B cell (primary cell): ENCODE measurements around the gene MAP3K19. TPM values are rescaled to one million over a fixed set of nuclear protein-coding genes. Genes with fewer than 3 reads are reported as not detected.

Source experiments
- ATAC-seq: fragments of 200-7000 bp; cut with Tn5 transposase; one replicate; pipeline ENCODE4 v1.10.0; 2021; ENCODE audit warnings: low read depth, mild to moderate bottlenecking, moderate number of reproducible peaks, moderate library complexity
- CTCF ChIA-PET: fragments of 350-600 bp; sonication (Branson Sonifier 250); formaldehyde crosslinking; loops from one replicate; lab custom pipeline; 2021; ENCODE audit warnings: antibody characterized with exemption, inconsistent platforms; lab: Charles Lee
- POLR2A ChIA-PET: fragments of 350-600 bp; sonication (Branson Sonifier 250); formaldehyde crosslinking; loops from one replicate; lab custom pipeline; 2021; ENCODE audit warnings: antibody characterized with exemption; lab: Charles Lee
- DNase-seq: peaks from one replicate; pipeline ENCODE4 v3.0.0; 2013
- H2AFZ ChIP-seq: 2 replicates; pipeline ENCODE4 v1.6.1; 2012; ENCODE audit warnings: mild to moderate bottlenecking, low read depth, low read length; ENCODE audit not compliant: insufficient read depth, poor library complexity, severe bottlenecking
- H3K27ac ChIP-seq, 2 donors: 1 replicate in 1 of 2; 2 replicates in 1 of 2; pipeline ENCODE4 v1.5.1; 2012 to 2013; ENCODE audit warnings: low read length in 2 of 2, mild to moderate bottlenecking in 2 of 2, moderate library complexity in 1 of 2
- H3K27me3 ChIP-seq, 4 experiments: fragments of 200-600 bp in 1 of 4; sonication (generic) in 1 of 4; replicated peaks in 1 of 4; 1 replicate in 2 of 4; 2 replicates in 2 of 4; pipeline versions ENCODE4 v1.6.1 to v1.7.0; 2013 to 2016; ENCODE audit warnings: low read length in 3 of 4, mild to moderate bottlenecking in 2 of 4, mixed read lengths in 1 of 4, moderate library complexity in 1 of 4; ENCODE audit not compliant: insufficient read depth in 4 of 4, control insufficient read depth in 3 of 4; ENCODE audit errors: control extremely low read depth in 1 of 4
- H3K36me3 ChIP-seq, 2 experiments: replicated peaks in 1 of 2; 1 replicate in 1 of 2; 2 replicates in 1 of 2; pipeline versions ENCODE4 v1.6.1 to v1.7.1; 2013; ENCODE audit warnings: low read length in 1 of 2; ENCODE audit not compliant: insufficient read depth in 2 of 2, control insufficient read depth in 1 of 2; ENCODE audit errors: control extremely low read depth in 1 of 2, extremely low read depth in 1 of 2
- H3K4me1 ChIP-seq, 2 donors: fragments of 200-600 bp in 1 of 2; sonication (generic) in 1 of 2; 1 replicate in 1 of 2; 2 replicates in 1 of 2; pipeline versions ENCODE4 v1.5.1 to v1.6.1; 2013 to 2017; ENCODE audit warnings: low read length in 2 of 2; ENCODE audit not compliant: control insufficient read depth in 2 of 2, insufficient read depth in 2 of 2
- H3K4me2 ChIP-seq: replicated peaks from 2 replicates; pipeline ENCODE3; 2012; ENCODE audit warnings: mild to moderate bottlenecking, low read depth, low read length; ENCODE audit not compliant: poor library complexity, severe bottlenecking
- H3K4me3 ChIP-seq, 5 experiments: fragments of 200-600 bp in 1 of 5; sonication (generic) in 1 of 5; 1 replicate in 3 of 5; 2 replicates in 2 of 5; pipeline versions ENCODE4 v1.5.1 to v1.7.0; 2011 to 2016; ENCODE audit warnings: low read length in 4 of 5, mild to moderate bottlenecking in 4 of 5, low read depth in 2 of 5, control low read depth in 1 of 5, moderate library complexity in 1 of 5; ENCODE audit not compliant: insufficient read depth in 1 of 5; ENCODE audit errors: control extremely low read depth in 1 of 5, extremely low read depth in 1 of 5
- H3K79me2 ChIP-seq: fragments of 200-600 bp; sonication (generic); one replicate; pipeline ENCODE4 v1.6.0; 2016; ENCODE audit warnings: low read length; ENCODE audit not compliant: control insufficient read depth, insufficient read depth
- H3K9ac ChIP-seq: fragments of 200-600 bp; sonication (generic); 2 replicates; pipeline ENCODE4 v1.6.1; 2017; ENCODE audit warnings: mild to moderate bottlenecking, low read length, moderate library complexity
- H3K9me3 ChIP-seq, 3 donors: one replicate each; pipeline versions ENCODE4 v1.6.1 to v1.7.1; 2013; ENCODE audit warnings: low read length in 2 of 3; ENCODE audit not compliant: control insufficient read depth in 2 of 3, insufficient read depth in 1 of 3; ENCODE audit errors: control extremely low read depth in 1 of 3
- H4K20me1 ChIP-seq: 2 replicates; pipeline ENCODE4 v1.6.0; 2012; ENCODE audit warnings: mild to moderate bottlenecking, low read length; ENCODE audit not compliant: insufficient read depth, control insufficient read depth, poor library complexity, severe bottlenecking
- H3K27ac Mint-ChIP-seq: one replicate; pipeline ENCODE4 v1.8.0; 2021; ENCODE audit warnings: mixed read lengths
- H3K27me3 Mint-ChIP-seq: one replicate; pipeline ENCODE4 v1.8.0; 2021; ENCODE audit warnings: mixed read lengths
- H3K4me1 Mint-ChIP-seq: one replicate; pipeline ENCODE4 v1.8.0; 2021; ENCODE audit warnings: mixed read lengths
- H3K4me3 Mint-ChIP-seq: one replicate; pipeline ENCODE4 v1.8.0; 2021; ENCODE audit warnings: mixed read lengths
- H3K9me3 Mint-ChIP-seq: one replicate; pipeline ENCODE4 v1.8.0; 2022; ENCODE audit warnings: mixed read lengths; ENCODE audit not compliant: insufficient read depth
- EZH2 ChIP-seq: IDR thresholded peaks from 2 replicates; pipeline ENCODE4 v1.6.1; 2012; ENCODE audit warnings: borderline replicate concordance, low read depth, mild to moderate bottlenecking, moderate library complexity, low read length; ENCODE audit not compliant: insufficient read depth, poor library complexity, severe bottlenecking
- WGBS: methylation state at CpG from one replicate; pipeline ENCODE4 v1.1.5; 2013; ENCODE audit warnings: missing lambda C conversion rate; ENCODE audit not compliant: insufficient coverage; 5-methylcytosine and 5-hydroxymethylcytosine counted together
- intact Hi-C: fragments of 100-400 bp; cut with micrococcal nuclease; formaldehyde crosslinking; loops from one replicate; pipeline ENCODE4 v1.10.0; 2022
- polyA plus RNA-seq: library from polyadenylated mRNA; depleted of rRNA; stranded (reverse); fragments of >200 nt; gene quantifications from 2 replicates; pipeline ENCODE4 v1.2.3, GENCODE V29; 2012
- total RNA-seq, 2 donors: library from RNA; stranded (reverse); fragments of 120-200 nt in 1 of 2; gene quantifications; 1 replicate in 1 of 2; 2 replicates in 1 of 2; pipeline versions ENCODE4 v1.2.3 to v1.2.4, GENCODE V29; 2013 to 2022
- TF ChIP-seq, protein P1 (sequence below): fragments of 200-600 bp; IDR thresholded peaks from one replicate; pipeline ENCODE4 v1.8.0; 2022; ENCODE audit warnings: antibody characterized with exemption, mild to moderate bottlenecking

MAP3K19 gene
- total and polyA plus RNA-seq, 2 donors (not counting 1 experiment from before 2014, with no cell fraction given), result 0.46 TPM; not detected in 1

DNA sequence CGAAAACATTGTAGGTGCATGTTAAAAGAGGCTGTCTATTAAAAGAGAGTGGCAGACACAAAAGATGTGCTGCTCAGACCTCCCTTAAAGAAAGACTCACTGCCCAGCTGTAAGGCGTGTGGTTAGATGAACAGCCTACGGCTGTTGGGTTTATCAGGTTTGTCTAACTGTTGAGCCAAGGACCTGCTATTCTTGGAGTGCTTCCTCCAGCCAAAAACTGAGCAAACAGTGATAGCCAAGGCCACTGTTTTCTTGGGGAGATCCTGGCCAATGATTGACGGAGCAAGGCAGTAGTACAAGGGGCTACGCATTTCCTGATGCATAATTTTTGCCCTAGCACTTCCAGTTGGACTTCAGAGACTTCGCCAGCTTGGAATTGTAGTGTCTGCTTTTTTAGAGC, 3.4 kb upstream of the MAP3K19 start:
- H3K4me3 ChIP-seq, result no peak overlapping the region
- peaks cover 33% of the 10 kb centered on the region for H3K79me2 ChIP-seq
- peak overlapping the region; percentile 18 for H2AFZ ChIP-seq
- H3K4me2 ChIP-seq, result no peak overlapping the region
- no peaks in the 10 kb centered on the region for H3K27me3 Mint-ChIP-seq
- DNase-seq (no peak), ATAC-seq (no peak)
- H3K4me1 Mint-ChIP-seq, result peaks cover 30% of the 10 kb centered on the region
- H4K20me1 ChIP-seq, result no peaks in the 10 kb centered on the region
- peak overlapping the region; percentile 20 for H3K27ac Mint-ChIP-seq
- no peak overlapping the region for H3K9ac ChIP-seq
- no peaks in the 10 kb centered on the region for H3K9me3 ChIP-seq
- ChIA-PET CTCF (interaction anchor here (1.1 kb wide), 2 partner anchors 10 to 34 kb away, joined by 3 to 5 read pairs; no protein-coding TSS in a partner anchor), POLR2A (no interaction called here)
- intact Hi-C loops, result loop anchor here (10.0 kb wide), 2 partner anchors 106 to 316 kb away; no protein-coding TSS in a partner anchor
- H3K9me3 Mint-ChIP-seq, result no peaks in the 10 kb centered on the region
- H3K27me3 ChIP-seq, result no peaks in the 10 kb centered on the region
- H3K4me3 Mint-ChIP-seq, result peak overlapping the region; percentile 47
- TF ChIP-seq EZH2, result no peak
- TF ChIP-seq, protein P1, sequence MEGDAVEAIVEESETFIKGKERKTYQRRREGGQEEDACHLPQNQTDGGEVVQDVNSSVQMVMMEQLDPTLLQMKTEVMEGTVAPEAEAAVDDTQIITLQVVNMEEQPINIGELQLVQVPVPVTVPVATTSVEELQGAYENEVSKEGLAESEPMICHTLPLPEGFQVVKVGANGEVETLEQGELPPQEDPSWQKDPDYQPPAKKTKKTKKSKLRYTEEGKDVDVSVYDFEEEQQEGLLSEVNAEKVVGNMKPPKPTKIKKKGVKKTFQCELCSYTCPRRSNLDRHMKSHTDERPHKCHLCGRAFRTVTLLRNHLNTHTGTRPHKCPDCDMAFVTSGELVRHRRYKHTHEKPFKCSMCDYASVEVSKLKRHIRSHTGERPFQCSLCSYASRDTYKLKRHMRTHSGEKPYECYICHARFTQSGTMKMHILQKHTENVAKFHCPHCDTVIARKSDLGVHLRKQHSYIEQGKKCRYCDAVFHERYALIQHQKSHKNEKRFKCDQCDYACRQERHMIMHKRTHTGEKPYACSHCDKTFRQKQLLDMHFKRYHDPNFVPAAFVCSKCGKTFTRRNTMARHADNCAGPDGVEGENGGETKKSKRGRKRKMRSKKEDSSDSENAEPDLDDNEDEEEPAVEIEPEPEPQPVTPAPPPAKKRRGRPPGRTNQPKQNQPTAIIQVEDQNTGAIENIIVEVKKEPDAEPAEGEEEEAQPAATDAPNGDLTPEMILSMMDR, result no peak
- H3K36me3 ChIP-seq, result no peaks in the 10 kb centered on the region
- peaks cover 17 to 19% of the 10 kb centered on the region in 2 donors for H3K4me1 ChIP-seq
- no peak overlapping the region for H3K27ac ChIP-seq
- WGBS, result 100% methylated on average over 5 of the region's 6 CpGs

DNA sequence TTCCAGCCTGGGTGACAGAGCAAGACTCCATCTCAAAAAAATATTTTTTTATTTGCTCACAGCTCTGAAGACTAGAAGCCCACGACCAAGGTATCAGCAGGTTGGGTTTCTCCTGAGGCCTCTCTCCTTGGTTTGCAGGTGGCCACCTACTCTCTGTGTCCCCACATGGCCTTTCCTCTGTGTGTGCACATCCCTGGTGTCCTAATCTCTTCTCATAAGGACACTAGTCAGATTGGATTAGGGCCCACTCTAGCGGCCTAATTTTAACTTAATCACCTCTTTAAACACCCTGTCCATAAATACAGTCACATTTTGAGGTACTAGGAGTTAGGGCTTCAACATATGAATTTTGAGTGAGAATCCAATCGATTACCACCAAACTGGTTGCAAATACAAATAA, 2.9 kb upstream of the MAP3K19 start:
- Mint-ChIP-seq H3K9me3 (no peaks in the 10 kb centered on the region), H3K27ac (no peak overlapping the region), H3K4me3 (no peak overlapping the region), H3K4me1 (peaks cover 28% of the 10 kb centered on the region), H3K27me3 (peaks cover 2% of the 10 kb centered on the region)
- Histone ChIP-seq H3K9ac (no peak overlapping the region), H3K36me3 (no peaks in the 10 kb centered on the region), H3K4me2 (no peak overlapping the region), H3K4me1 (peaks cover 17 to 19% of the 10 kb centered on the region in 2 donors), H3K79me2 (peaks cover 28% of the 10 kb centered on the region), H3K9me3 (no peaks in the 10 kb centered on the region), H3K4me3 (no peak overlapping the region), H3K27me3 (peaks cover 0 to 2% (median 0%) of the 10 kb centered on the region in 4 experiments), H2AFZ (peak overlapping the region; percentile 18), H3K27ac (no peak overlapping the region), H4K20me1 (no peaks in the 10 kb centered on the region)
- DNase-seq, result no peak
- CTCF ChIA-PET, result interaction anchor here (1.1 kb wide), 1 partner anchor 34 kb away, joined by 5 read pairs; no protein-coding TSS in a partner anchor
- TF ChIP-seq, protein P1, result no peak
- no peak for TF ChIP-seq EZH2
- ATAC-seq, result no peak
- intact Hi-C loops, result loop anchor here (10.0 kb wide), 2 partner anchors 105 to 315 kb away; no protein-coding TSS in a partner anchor
- POLR2A ChIA-PET, result no interaction called here
- WGBS, result 95% methylated on average over 2 of the region's 3 CpGs
